ENCODE measurements around the gene XAGE2. TPM values are rescaled to one million over a fixed set of nuclear protein-coding genes. Genes with fewer than 3 reads are reported as not detected.

The XAGE2 gene
- total and polyA plus RNA-seq, 2 of the 4 experiments (the other 2 are of a cell fraction), result not detected

- Histone ChIP-seq H2BK5ac (ENCODE audit: low read depth, low read length, poor library complexity, severe bottlenecking) (no peak overlapping the region), H3K27ac (ENCODE audit: insufficient read depth, low read length) (no peak overlapping the region), H3K56ac (ENCODE audit: extremely low read depth, insufficient read depth, low read length) (no peak overlapping the region), H3K36me3 (ENCODE audit: control insufficient read depth, insufficient read depth, low read length) (no peaks in the 10 kb centered on the region), H3K9ac (ENCODE audit: low read depth, low read length) (no peak overlapping the region), H2BK20ac (ENCODE audit: low read depth, low read length) (no peak overlapping the region), H2BK15ac (ENCODE audit: low read depth, low read length) (no peak overlapping the region), H2BK120ac (ENCODE audit: low read depth, low read length) (no peak overlapping the region), H3K4me2 (ENCODE audit: low read depth, low read length) (no peak overlapping the region), H2AK9ac (replicated peaks; ENCODE audit: low read depth, low read length, poor library complexity) (no peak overlapping the region), H4K8ac (ENCODE audit: low read depth in 2 of 2, low read length in 2 of 2) (no peak overlapping the region), H3K4me3 (ENCODE audit: insufficient read depth, low read depth, low read length) (no peak overlapping the region), H3K27me3 (ENCODE audit: control insufficient read depth, insufficient read depth, low read length) (peaks cover 14% of the 10 kb centered on the region), H2AFZ (replicated peaks; ENCODE audit: low read length, poor library complexity) (no peak overlapping the region), H4K5ac (ENCODE audit: low read depth, low read length) (no peak overlapping the region), H3K4ac (ENCODE audit: low read depth, low read length) (no peak overlapping the region), H3K79me1 (ENCODE audit: low read depth in 1 of 2, low read length in 2 of 2) (no peaks in the 10 kb centered on the region), H2AK5ac (ENCODE audit: low read depth, low read length) (no peak overlapping the region), H4K91ac (ENCODE audit: insufficient read depth, low read depth, low read length) (no peak overlapping the region), H4K20me1 (ENCODE audit: insufficient read depth, low read length) (no peaks in the 10 kb centered on the region), H3K23ac (ENCODE audit: low read depth, low read length) (no peak overlapping the region), H3K9me3 (ENCODE audit: control insufficient read depth, insufficient read depth, low read length) (no peaks in the 10 kb centered on the region), H3K4me1 (ENCODE audit: control insufficient read depth, insufficient read depth, low read length) (peaks cover 3% of the 10 kb centered on the region; the same call in 1 of the 2 replicates), H3K9me1 (ENCODE audit: insufficient read depth, low read length) (0 out of 2 replicates have a peak, but pooled peaks cover 3% of the 10 kb centered on the region), H3K18ac (ENCODE audit: low read depth, low read length) (no peak overlapping the region), H3K14ac (replicated peaks; ENCODE audit: low read depth, low read length) (no peak overlapping the region)
- intact Hi-C loops (cut with micrococcal nuclease) (no loop called here), dilution Hi-C loops (cut with HindIII; ENCODE audit: low sequenced_read_pairs, unreplicated experiment) (no loop called here), in situ Hi-C loops (cut with MboI; ENCODE audit: low sequenced_read_pairs) (no loop called here)
- no TSS peak for BruUV-seq (replicated peaks)
- POLR2A ChIA-PET (ENCODE audit: unreplicated experiment), result no interaction called here
- 60% methylated on average over 1 of the region's 3 CpGs; no CpG with 5 or more reads in 1 of the 2 experiments for WGBS, 2 experiments (ENCODE audit: extremely low coverage in 2 of 2, insufficient read length in 1 of 2)
- DNase-seq (no peak), ATAC-seq (ENCODE audit: low read depth) (no peak)
- CTCF ChIA-PET, result no interaction called here
- TF ChIP-seq MAFK (IDR thresholded peaks at IDR 0.05; ENCODE audit: low read depth, low read length), result no peak
- no peak for TF ChIP-seq ELK1 (IDR thresholded peaks at IDR 0.05; ENCODE audit: borderline replicate concordance, low read depth, low read length)
- TF ChIP-seq USF2 (IDR thresholded peaks at IDR 0.05; ENCODE audit: low read depth, low read length), result no peak
- TF ChIP-seq RFX5 (IDR thresholded peaks at IDR 0.05; ENCODE audit: low read depth, low read length), result no peak
- no peak for TF ChIP-seq MAZ (IDR thresholded peaks at IDR 0.05; ENCODE audit: borderline replicate concordance, low read depth, low read length)
- no peak for TF ChIP-seq BHLHE40 (IDR thresholded peaks at IDR 0.05; ENCODE audit: low read depth, low read length)
- TF ChIP-seq NFE2L2 (IDR thresholded peaks at IDR 0.05; ENCODE audit: low read depth, low read length), result no peak
- TF ChIP-seq CHD1 (IDR thresholded peaks at IDR 0.05; ENCODE audit: low read depth, low read length), result no peak
- TF ChIP-seq MXI1 (IDR thresholded peaks at IDR 0.05; ENCODE audit: borderline replicate concordance, low read depth, low read length), result no peak
- no peak for TF ChIP-seq CEBPB (IDR thresholded peaks at IDR 0.05; ENCODE audit: low read depth, low read length)
These were observed 48.0 kb downstream of the XAGE2 start for GRCh38 chrX:52416816-52417215.

Measured in IMR-90 (cell line).